ENCODE data around the gene PPARGC1A. TPM values are rescaled to one million over a fixed set of nuclear protein-coding genes. Genes with fewer than 3 reads are reported as not detected.

The PPARGC1A gene
- total and polyA plus RNA-seq, 11 donors, result 25.4 to 103 (median 83.3) TPM

GRCh38 chr4:23837371-23837770, 52.5 kb downstream of the PPARGC1A start:
- peaks cover 0 to 45% (median 3%) of the 10 kb centered on the region in 12 donors for H3K4me1 ChIP-seq
- TF ChIP-seq CTCF (IDR thresholded peaks at IDR 0.05), result no peak
- TF ChIP-seq POLR2A (IDR thresholded peaks at IDR 0.05), result no peak
- DNase-seq (peak in 1 of 5 donors; percentile 22), ATAC-seq (peak in 2 of 4 donors; percentile 37 to 42)
- H3K27ac ChIP-seq, result peak overlapping the region in 5 of 12 donors; percentile 8 to 47 (median 23)
- no peaks in the 10 kb centered on the region for H3K27me3 ChIP-seq
- intact Hi-C loops (cut with DNase I), result no loop called here
- H3K36me3 ChIP-seq, result no peaks in the 10 kb centered on the region
- WGBS, 4 donors, result 24 to 40% (median 30%) methylated on average over 2 of the region's 2 CpGs
- no peak overlapping the region for H3K4me3 ChIP-seq
- no peaks in the 10 kb centered on the region for H3K9me3 ChIP-seq

GRCh38 chr4:23835774-23836478, 53.9 kb downstream of the PPARGC1A start:
- Histone ChIP-seq H3K36me3 (peaks cover 0 to 7% (median 0%) of the 10 kb centered on the region in 9 donors), H3K4me3 (no peak overlapping the region), H3K9me3 (no peaks in the 10 kb centered on the region), H3K27me3 (no peaks in the 10 kb centered on the region), H3K27ac (peak overlapping the region in 8 of 12 donors; percentile 2 to 63 (median 36)), H3K4me1 (peaks cover 0 to 31% (median 1%) of the 10 kb centered on the region in 12 donors)
- DNase-seq (no peak), ATAC-seq (peak; percentile 12 to 56 (median 34))
- intact Hi-C loops (cut with DNase I), result no loop called here
- WGBS, 4 donors, result 53 to 63% (median 59%) methylated on average over 8 of the region's 8 CpGs
- TF ChIP-seq POLR2A (IDR thresholded peaks at IDR 0.05), result no peak
- TF ChIP-seq CTCF (IDR thresholded peaks at IDR 0.05), result no peak

GRCh38 chr4:23828779-23829178, 61.1 kb downstream of the PPARGC1A start:
- H3K4me1 ChIP-seq, result peaks cover 0 to 23% (median 2%) of the 10 kb centered on the region in 12 donors
- H3K9me3 ChIP-seq, result no peaks in the 10 kb centered on the region
- TF ChIP-seq CTCF (IDR thresholded peaks at IDR 0.05) (no peak), POLR2A (IDR thresholded peaks at IDR 0.05) (no peak)
- ATAC-seq (no peak), DNase-seq (no peak)
- intact Hi-C loops (cut with DNase I), result no loop called here
- no peak overlapping the region for H3K4me3 ChIP-seq
- H3K27me3 ChIP-seq, result no peaks in the 10 kb centered on the region
- H3K36me3 ChIP-seq, result peaks cover 0 to 63% (median 3%) of the 10 kb centered on the region in 9 donors
- 73 to 83% (median 80%) methylated on average over 4 of the region's 4 CpGs for WGBS, 4 donors
- peak overlapping the region in 1 of 12 donors; percentile 4 for H3K27ac ChIP-seq

GRCh38 chr4:23828020-23828715, 61.7 kb downstream of the PPARGC1A start:
- no peak for TF ChIP-seq CTCF (IDR thresholded peaks at IDR 0.05)
- no peak for TF ChIP-seq POLR2A (IDR thresholded peaks at IDR 0.05)
- DNase-seq, result no peak
- peak in 1 of 4 donors; percentile 10 for ATAC-seq
- 65 to 79% (median 71%) methylated on average over 9 of the region's 9 CpGs for WGBS, 4 donors
- intact Hi-C loops (cut with DNase I), result no loop called here
- Histone ChIP-seq H3K27ac (peak overlapping the region in 4 of 12 donors; percentile 3 to 25 (median 13)), H3K9me3 (no peaks in the 10 kb centered on the region), H3K36me3 (peaks cover 0 to 68% (median 3%) of the 10 kb centered on the region in 9 donors), H3K4me1 (peaks cover 0 to 22% (median 0%) of the 10 kb centered on the region in 12 donors), H3K27me3 (no peaks in the 10 kb centered on the region), H3K4me3 (no peak overlapping the region)

Data from heart left ventricle (tissue), 16 donors.